MCF 10A (cell line): ENCODE measurements around the gene SMARCD3. TPM values are rescaled to one million over a fixed set of nuclear protein-coding genes. Genes with fewer than 3 reads are reported as not detected.

Source experiments
- BruUV-seq: library from RNA; stranded (reverse); fragments of 400-500 nt; replicated peaks from 2 replicates; lab custom pipeline; 2021; lab: Mats Ljungman, UMichigan
- CTCF ChIA-PET: fragments of 300-600 bp; sonication (Branson Sonifier 250); formaldehyde crosslinking; extraction: SDS; loops from one replicate; lab custom pipeline; 2021; ENCODE audit warnings: antibody characterized with exemption, inconsistent platforms; lab: Yijun Ruan, JAX
- POLR2A ChIA-PET: fragments of 300-600, 350-650 bp; sonication (Branson Sonifier 250); formaldehyde crosslinking; extraction: SDS; loops from one replicate; lab custom pipeline; 2020; ENCODE audit warnings: antibody characterized with exemption, inconsistent platforms; lab: Yijun Ruan, JAX
- DNase-seq: peaks from one replicate; pipeline ENCODE4 v3.0.0-alpha.2; 2018; ENCODE audit not compliant: unreplicated experiment
- H3K27ac Mint-ChIP-seq: one replicate; pipeline ENCODE4 v1.8.0; 2022; ENCODE audit warnings: mild to moderate bottlenecking, low read depth, mixed read lengths; ENCODE audit not compliant: unreplicated experiment
- H3K27me3 Mint-ChIP-seq: one replicate; pipeline ENCODE4 v1.8.0; 2022; ENCODE audit warnings: mixed read lengths; ENCODE audit not compliant: insufficient read depth, unreplicated experiment
- H3K36me3 Mint-ChIP-seq: one replicate; pipeline ENCODE4 v1.8.0; 2022; ENCODE audit warnings: mild to moderate bottlenecking, moderate library complexity, mixed read lengths; ENCODE audit not compliant: insufficient read depth, unreplicated experiment
- H3K4me1 Mint-ChIP-seq: one replicate; pipeline ENCODE4 v1.8.0; 2022; ENCODE audit warnings: mixed read lengths; ENCODE audit not compliant: insufficient read depth, unreplicated experiment
- H3K4me3 Mint-ChIP-seq: one replicate; pipeline ENCODE4 v1.8.0; 2022; ENCODE audit warnings: mild to moderate bottlenecking, moderate library complexity, mixed read lengths; ENCODE audit not compliant: unreplicated experiment
- H3K9me3 Mint-ChIP-seq: one replicate; pipeline ENCODE4 v1.8.0; 2022; ENCODE audit warnings: mixed read lengths; ENCODE audit not compliant: unreplicated experiment
- intact Hi-C: fragments of 100-400 bp; cut with micrococcal nuclease; formaldehyde crosslinking; loops from 2 replicates; pipeline ENCODE4 v1.14.1; 2022
- total RNA-seq: library from RNA; stranded (reverse); gene quantifications from 2 replicates; pipeline ENCODE4 v1.2.3, GENCODE V29; 2022
- TF ChIP-seq, protein P1 (sequence below): fragments of 200-600 bp; IDR thresholded peaks from one replicate; pipeline ENCODE4 v1.8.0; 2022; ENCODE audit warnings: antibody characterized with exemption, mild to moderate bottlenecking; ENCODE audit not compliant: unreplicated experiment

The SMARCD3 gene
- total RNA-seq, 1 experiment from 2014 or later, result 3.8 TPM

DNA sequence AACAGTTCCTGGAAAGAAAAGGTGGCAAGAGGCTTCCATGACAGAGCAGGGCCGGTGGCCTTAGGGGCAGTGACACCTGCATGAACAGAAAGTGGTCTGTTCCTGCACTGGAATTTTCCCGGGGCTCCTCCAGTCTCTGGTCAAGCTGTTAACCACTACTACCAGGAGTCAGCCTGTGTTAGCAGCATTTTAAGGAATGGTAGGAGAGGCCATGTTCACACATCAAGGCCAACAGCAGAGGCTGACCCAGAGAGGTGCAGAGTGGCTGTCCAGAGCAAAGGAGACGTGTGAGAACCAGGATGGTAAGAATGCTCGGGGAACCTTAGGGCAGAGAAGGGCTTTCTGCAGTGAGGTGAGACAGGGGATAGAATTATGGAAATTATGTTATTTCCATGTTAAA lies 46.7 kb downstream of the SMARCD3 start:
- intact Hi-C loops, result no loop called here
- CTCF ChIA-PET, result no interaction called here
- POLR2A ChIA-PET, result no interaction called here
- no peak overlapping the region for H3K27ac Mint-ChIP-seq
- H3K27me3 Mint-ChIP-seq, result peaks cover 56% of the 10 kb centered on the region
- peaks cover 2% of the 10 kb centered on the region for H3K4me1 Mint-ChIP-seq
- no peak for DNase-seq
- no peaks in the 10 kb centered on the region for H3K9me3 Mint-ChIP-seq
- TF ChIP-seq, protein P1, sequence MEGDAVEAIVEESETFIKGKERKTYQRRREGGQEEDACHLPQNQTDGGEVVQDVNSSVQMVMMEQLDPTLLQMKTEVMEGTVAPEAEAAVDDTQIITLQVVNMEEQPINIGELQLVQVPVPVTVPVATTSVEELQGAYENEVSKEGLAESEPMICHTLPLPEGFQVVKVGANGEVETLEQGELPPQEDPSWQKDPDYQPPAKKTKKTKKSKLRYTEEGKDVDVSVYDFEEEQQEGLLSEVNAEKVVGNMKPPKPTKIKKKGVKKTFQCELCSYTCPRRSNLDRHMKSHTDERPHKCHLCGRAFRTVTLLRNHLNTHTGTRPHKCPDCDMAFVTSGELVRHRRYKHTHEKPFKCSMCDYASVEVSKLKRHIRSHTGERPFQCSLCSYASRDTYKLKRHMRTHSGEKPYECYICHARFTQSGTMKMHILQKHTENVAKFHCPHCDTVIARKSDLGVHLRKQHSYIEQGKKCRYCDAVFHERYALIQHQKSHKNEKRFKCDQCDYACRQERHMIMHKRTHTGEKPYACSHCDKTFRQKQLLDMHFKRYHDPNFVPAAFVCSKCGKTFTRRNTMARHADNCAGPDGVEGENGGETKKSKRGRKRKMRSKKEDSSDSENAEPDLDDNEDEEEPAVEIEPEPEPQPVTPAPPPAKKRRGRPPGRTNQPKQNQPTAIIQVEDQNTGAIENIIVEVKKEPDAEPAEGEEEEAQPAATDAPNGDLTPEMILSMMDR, result no peak
- H3K36me3 Mint-ChIP-seq, result no peaks in the 10 kb centered on the region
- no peak overlapping the region for H3K4me3 Mint-ChIP-seq
- no TSS peak for BruUV-seq

DNA sequence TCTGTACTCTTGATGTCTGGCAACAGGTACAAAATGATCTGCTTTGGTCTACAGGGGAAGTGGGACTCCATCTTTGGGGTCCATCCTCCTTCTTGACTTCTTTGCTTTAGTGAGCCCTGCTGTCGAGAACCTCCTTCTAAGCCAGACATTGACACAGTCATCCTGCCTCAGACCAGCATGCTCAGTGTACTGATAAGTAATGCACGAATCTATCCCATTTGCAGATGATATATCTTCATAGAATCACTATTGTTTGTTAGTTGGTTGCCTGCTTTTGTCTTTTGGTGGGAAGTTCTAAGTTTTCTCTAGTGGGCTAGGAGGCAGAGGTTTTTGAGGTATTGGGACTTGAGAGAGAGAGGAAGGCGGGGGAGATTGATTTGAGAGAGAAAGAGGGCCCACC lies 47.1 kb downstream of the SMARCD3 start:
- peaks cover 56% of the 10 kb centered on the region for H3K27me3 Mint-ChIP-seq
- TF ChIP-seq, protein P1, result no peak
- no peak overlapping the region for H3K4me3 Mint-ChIP-seq
- no peaks in the 10 kb centered on the region for H3K4me1 Mint-ChIP-seq
- BruUV-seq, result no TSS peak
- ChIA-PET POLR2A (no interaction called here), CTCF (interaction anchor here (1.0 kb wide), 1 partner anchor 28 kb away, joined by 3 read pairs; no protein-coding TSS in a partner anchor)
- DNase-seq, result no peak
- H3K9me3 Mint-ChIP-seq, result no peaks in the 10 kb centered on the region
- H3K36me3 Mint-ChIP-seq, result no peaks in the 10 kb centered on the region
- H3K27ac Mint-ChIP-seq, result no peak overlapping the region
- intact Hi-C loops, result no loop called here

DNA sequence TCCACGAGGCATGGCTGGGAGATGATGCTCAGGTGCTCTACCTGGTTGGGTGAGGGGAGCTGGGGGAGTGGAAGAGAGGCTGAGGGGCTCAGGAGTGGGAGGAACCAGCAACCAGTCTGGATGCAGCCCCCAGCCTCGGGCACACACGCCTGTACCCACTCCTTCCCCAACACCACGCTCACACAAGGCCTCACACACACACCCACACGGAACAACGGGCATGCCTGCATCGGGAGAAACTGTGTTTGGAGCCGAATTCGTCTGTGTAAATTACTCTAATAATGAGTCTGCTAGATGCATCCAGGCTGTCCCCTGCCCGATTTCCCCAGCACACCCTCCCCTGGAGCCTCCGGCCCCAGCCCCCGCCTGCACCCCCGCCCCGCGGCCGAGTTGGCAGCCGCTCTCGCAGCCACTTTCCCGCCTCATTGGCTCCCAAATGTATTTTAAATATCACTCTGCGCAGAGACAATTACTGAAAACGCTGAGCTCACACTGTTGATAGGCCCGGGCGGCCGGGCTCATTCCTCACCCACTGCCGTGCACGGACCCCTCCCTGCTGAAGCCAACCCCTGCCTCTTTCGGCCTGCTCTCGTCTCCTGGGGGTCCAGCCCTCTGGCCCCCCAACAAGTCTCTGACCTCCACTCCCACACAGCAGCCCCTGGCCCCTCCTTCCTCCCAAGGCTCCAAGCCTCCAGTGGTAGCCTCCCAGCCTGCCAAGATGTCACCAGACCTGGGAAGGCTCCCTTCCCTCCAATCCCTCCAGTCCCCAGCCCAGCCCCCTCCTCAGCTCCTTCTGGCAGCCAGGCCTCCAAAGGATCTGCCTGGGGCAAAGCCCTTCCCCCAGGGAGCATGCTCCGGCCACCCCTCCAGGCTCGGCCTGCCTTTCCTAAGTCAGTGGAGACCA lies 49.3 kb downstream of the SMARCD3 start:
- TF ChIP-seq, protein P1, result no peak
- BruUV-seq, result no TSS peak
- H3K4me3 Mint-ChIP-seq, result no peak overlapping the region
- no peak overlapping the region for H3K27ac Mint-ChIP-seq
- peaks cover 35% of the 10 kb centered on the region for H3K27me3 Mint-ChIP-seq
- POLR2A ChIA-PET, result no interaction called here
- CTCF ChIA-PET, result no interaction called here
- H3K9me3 Mint-ChIP-seq, result no peaks in the 10 kb centered on the region
- no peak for DNase-seq
- H3K36me3 Mint-ChIP-seq, result no peaks in the 10 kb centered on the region
- no peaks in the 10 kb centered on the region for H3K4me1 Mint-ChIP-seq
- intact Hi-C loops, result no loop called here

DNA sequence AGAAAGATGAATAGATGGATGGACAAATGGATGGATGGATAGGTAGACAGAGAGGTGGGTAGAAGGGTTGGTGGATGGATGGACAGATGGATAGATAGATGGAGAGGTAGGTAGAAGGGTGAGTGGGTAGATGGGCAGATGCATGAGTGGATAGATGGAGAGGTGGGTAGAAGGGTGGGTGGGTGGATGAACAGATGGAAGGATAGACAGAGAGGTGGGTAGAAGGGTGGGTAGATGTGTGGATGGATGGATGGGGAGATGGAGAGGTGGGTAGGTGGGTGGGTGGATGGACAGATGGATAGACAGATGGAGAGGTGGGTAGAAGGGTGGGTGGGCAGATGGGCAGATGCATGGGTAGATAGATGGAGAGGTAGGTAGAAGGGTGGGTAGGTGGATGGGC lies 50.6 kb downstream of the SMARCD3 start:
- BruUV-seq, result no TSS peak

More for the DNA sequence above, 50.6 kb downstream of the SMARCD3 start:
- Mint-ChIP-seq H3K4me1 (no peaks in the 10 kb centered on the region), H3K36me3 (no peaks in the 10 kb centered on the region), H3K9me3 (no peaks in the 10 kb centered on the region), H3K27ac (no peak overlapping the region), H3K27me3 (peaks cover 22% of the 10 kb centered on the region), H3K4me3 (no peak overlapping the region)
- ChIA-PET CTCF (no interaction called here), POLR2A (no interaction called here)
- DNase-seq, result no peak
- intact Hi-C loops, result no loop called here
- TF ChIP-seq, protein P1, result no peak
